ENCODE data around the gene HSPA5. TPM values are rescaled to one million over a fixed set of nuclear protein-coding genes. Genes with fewer than 3 reads are reported as not detected.

HSPA5 gene
- total and polyA plus RNA-seq, 2 experiments from 2014 or later, result 259 to 265 TPM

DNA sequence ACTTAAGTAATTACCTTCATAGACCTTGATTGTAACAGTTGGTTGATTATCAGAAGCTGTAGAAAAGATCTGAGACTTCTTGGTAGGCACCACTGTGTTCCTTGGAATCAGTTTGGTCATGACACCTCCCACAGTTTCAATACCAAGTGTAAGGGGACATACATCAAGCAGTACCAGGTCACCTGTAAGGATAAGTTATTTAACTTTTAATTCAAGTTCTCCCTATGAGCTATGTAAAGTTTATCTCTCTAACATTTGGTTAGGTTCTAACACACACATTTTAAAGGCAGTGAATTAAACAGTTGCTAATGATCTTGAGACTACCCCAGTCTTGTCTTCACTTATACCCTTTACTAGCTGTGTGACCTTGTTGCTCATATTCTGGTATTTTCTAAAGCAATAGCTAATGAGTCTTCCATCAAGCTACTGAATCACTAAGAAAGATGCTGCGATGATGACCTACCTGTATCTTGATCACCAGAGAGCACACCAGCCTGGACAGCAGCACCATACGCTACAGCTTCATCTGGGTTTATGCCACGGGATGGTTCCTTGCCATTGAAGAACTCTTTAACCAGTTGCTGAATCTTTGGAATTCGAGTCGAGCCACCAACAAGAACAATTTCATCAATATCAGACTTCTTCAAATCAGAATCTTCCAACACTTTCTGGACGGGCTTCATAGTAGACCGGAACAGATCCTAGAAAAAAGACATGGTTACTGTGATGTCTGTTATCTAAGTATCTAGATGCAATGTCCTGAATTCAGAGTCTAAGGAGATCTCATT, 2.8 kb downstream of the HSPA5 start:
- no peaks in the 10 kb centered on the region for H3K27me3 ChIP-seq (ENCODE audit: insufficient read depth)
- H3K9me3 Mint-ChIP-seq, result peaks cover 4% of the 10 kb centered on the region; the same call in 2 of the 3 replicates
- H3K27ac ChIP-seq (ENCODE audit: low read depth), result peak overlapping the region; percentile 56; the same call in 1 of the 2 replicates
- peaks cover 49% of the 10 kb centered on the region for H4K20me1 ChIP-seq (replicated peaks; ENCODE audit: insufficient read depth)
- no peak overlapping the region for H2AFZ ChIP-seq
- no peaks in the 10 kb centered on the region for H3K9me2 ChIP-seq (ENCODE audit: insufficient read depth)
- peak overlapping the region; percentile 84 for H3K4me2 ChIP-seq
- no peak for ATAC-seq
- peak overlapping the region; percentile 91 for H3K4me3 Mint-ChIP-seq
- TF ChIP-seq, protein P1, sequence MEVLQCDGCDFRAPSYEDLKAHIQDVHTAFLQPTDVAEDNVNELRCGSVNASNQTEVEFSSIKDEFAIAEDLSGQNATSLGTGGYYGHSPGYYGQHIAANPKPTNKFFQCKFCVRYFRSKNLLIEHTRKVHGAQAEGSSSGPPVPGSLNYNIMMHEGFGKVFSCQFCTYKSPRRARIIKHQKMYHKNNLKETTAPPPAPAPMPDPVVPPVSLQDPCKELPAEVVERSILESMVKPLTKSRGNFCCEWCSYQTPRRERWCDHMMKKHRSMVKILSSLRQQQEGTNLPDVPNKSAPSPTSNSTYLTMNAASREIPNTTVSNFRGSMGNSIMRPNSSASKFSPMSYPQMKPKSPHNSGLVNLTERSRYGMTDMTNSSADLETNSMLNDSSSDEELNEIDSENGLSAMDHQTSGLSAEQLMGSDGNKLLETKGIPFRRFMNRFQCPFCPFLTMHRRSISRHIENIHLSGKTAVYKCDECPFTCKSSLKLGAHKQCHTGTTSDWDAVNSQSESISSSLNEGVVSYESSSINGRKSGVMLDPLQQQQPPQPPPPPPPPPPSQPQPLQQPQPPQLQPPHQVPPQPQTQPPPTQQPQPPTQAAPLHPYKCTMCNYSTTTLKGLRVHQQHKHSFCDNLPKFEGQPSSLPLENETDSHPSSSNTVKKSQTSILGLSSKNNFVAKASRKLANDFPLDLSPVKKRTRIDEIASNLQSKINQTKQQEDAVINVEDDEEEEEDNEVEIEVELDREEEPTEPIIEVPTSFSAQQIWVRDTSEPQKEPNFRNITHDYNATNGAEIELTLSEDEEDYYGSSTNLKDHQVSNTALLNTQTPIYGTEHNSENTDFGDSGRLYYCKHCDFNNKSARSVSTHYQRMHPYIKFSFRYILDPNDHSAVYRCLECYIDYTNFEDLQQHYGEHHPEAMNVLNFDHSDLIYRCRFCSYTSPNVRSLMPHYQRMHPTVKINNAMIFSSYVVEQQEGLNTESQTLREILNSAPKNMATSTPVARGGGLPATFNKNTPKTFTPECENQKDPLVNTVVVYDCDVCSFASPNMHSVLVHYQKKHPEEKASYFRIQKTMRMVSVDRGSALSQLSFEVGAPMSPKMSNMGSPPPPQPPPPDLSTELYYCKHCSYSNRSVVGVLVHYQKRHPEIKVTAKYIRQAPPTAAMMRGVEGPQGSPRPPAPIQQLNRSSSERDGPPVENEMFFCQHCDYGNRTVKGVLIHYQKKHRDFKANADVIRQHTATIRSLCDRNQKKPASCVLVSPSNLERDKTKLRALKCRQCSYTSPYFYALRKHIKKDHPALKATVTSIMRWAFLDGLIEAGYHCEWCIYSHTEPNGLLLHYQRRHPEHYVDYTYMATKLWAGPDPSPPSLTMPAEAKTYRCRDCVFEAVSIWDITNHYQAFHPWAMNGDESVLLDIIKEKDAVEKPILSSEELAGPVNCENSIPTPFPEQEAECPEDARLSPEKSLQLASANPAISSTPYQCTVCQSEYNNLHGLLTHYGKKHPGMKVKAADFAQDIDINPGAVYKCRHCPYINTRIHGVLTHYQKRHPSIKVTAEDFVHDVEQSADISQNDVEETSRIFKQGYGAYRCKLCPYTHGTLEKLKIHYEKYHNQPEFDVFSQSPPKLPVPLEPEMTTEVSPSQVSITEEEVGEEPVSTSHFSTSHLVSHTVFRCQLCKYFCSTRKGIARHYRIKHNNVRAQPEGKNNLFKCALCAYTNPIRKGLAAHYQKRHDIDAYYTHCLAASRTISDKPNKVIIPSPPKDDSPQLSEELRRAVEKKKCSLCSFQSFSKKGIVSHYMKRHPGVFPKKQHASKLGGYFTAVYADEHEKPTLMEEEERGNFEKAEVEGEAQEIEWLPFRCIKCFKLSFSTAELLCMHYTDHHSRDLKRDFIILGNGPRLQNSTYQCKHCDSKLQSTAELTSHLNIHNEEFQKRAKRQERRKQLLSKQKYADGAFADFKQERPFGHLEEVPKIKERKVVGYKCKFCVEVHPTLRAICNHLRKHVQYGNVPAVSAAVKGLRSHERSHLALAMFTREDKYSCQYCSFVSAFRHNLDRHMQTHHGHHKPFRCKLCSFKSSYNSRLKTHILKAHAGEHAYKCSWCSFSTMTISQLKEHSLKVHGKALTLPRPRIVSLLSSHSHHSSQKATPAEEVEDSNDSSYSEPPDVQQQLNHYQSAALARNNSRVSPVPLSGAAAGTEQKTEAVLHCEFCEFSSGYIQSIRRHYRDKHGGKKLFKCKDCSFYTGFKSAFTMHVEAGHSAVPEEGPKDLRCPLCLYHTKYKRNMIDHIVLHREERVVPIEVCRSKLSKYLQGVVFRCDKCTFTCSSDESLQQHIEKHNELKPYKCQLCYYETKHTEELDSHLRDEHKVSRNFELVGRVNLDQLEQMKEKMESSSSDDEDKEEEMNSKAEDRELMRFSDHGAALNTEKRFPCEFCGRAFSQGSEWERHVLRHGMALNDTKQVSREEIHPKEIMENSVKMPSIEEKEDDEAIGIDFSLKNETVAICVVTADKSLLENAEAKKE (CRISPR knock-in tag; IDR thresholded peaks at IDR 0.05), result no peak
- TF ChIP-seq, protein P2, sequence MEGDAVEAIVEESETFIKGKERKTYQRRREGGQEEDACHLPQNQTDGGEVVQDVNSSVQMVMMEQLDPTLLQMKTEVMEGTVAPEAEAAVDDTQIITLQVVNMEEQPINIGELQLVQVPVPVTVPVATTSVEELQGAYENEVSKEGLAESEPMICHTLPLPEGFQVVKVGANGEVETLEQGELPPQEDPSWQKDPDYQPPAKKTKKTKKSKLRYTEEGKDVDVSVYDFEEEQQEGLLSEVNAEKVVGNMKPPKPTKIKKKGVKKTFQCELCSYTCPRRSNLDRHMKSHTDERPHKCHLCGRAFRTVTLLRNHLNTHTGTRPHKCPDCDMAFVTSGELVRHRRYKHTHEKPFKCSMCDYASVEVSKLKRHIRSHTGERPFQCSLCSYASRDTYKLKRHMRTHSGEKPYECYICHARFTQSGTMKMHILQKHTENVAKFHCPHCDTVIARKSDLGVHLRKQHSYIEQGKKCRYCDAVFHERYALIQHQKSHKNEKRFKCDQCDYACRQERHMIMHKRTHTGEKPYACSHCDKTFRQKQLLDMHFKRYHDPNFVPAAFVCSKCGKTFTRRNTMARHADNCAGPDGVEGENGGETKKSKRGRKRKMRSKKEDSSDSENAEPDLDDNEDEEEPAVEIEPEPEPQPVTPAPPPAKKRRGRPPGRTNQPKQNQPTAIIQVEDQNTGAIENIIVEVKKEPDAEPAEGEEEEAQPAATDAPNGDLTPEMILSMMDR (conservative IDR thresholded peaks at IDR 0.05; ENCODE audit: low read depth in 2 of 2), result no peak
- TF ChIP-seq NANOG (IDR thresholded peaks at IDR 0.05; ENCODE audit: borderline replicate concordance) (no peak), ZNF114 (CRISPR knock-in tag; IDR thresholded peaks at IDR 0.05) (no peak), POLR2AphosphoS5 (IDR thresholded peaks at IDR 0.05; ENCODE audit: low read depth) (no peak), JUNB (IDR thresholded peaks at IDR 0.05; ENCODE audit: unreplicated experiment) (no peak), EZH2 (IDR thresholded peaks at IDR 0.05; ENCODE audit: low read depth, unreplicated experiment) (no peak), EZH2phosphoT487 (IDR thresholded peaks at IDR 0.05; ENCODE audit: unreplicated experiment) (no peak), CREB1 (CRISPR knock-in tag; IDR thresholded peaks at IDR 0.05; ENCODE audit: low read depth) (no peak), STAT1 (IDR thresholded peaks at IDR 0.05; ENCODE audit: unreplicated experiment) (no peak), ZNF331 (CRISPR knock-in tag; IDR thresholded peaks at IDR 0.05; ENCODE audit: low read depth) (no peak)
- TF ChIP-seq, protein P3, sequence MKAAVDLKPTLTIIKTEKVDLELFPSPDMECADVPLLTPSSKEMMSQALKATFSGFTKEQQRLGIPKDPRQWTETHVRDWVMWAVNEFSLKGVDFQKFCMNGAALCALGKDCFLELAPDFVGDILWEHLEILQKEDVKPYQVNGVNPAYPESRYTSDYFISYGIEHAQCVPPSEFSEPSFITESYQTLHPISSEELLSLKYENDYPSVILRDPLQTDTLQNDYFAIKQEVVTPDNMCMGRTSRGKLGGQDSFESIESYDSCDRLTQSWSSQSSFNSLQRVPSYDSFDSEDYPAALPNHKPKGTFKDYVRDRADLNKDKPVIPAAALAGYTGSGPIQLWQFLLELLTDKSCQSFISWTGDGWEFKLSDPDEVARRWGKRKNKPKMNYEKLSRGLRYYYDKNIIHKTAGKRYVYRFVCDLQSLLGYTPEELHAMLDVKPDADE (IDR thresholded peaks at IDR 0.05), result no peak
- TF ChIP-seq, protein P4, sequence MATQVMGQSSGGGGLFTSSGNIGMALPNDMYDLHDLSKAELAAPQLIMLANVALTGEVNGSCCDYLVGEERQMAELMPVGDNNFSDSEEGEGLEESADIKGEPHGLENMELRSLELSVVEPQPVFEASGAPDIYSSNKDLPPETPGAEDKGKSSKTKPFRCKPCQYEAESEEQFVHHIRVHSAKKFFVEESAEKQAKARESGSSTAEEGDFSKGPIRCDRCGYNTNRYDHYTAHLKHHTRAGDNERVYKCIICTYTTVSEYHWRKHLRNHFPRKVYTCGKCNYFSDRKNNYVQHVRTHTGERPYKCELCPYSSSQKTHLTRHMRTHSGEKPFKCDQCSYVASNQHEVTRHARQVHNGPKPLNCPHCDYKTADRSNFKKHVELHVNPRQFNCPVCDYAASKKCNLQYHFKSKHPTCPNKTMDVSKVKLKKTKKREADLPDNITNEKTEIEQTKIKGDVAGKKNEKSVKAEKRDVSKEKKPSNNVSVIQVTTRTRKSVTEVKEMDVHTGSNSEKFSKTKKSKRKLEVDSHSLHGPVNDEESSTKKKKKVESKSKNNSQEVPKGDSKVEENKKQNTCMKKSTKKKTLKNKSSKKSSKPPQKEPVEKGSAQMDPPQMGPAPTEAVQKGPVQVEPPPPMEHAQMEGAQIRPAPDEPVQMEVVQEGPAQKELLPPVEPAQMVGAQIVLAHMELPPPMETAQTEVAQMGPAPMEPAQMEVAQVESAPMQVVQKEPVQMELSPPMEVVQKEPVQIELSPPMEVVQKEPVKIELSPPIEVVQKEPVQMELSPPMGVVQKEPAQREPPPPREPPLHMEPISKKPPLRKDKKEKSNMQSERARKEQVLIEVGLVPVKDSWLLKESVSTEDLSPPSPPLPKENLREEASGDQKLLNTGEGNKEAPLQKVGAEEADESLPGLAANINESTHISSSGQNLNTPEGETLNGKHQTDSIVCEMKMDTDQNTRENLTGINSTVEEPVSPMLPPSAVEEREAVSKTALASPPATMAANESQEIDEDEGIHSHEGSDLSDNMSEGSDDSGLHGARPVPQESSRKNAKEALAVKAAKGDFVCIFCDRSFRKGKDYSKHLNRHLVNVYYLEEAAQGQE (IDR thresholded peaks at IDR 0.05; ENCODE audit: unreplicated experiment), result no peak
- H3K27me3 Mint-ChIP-seq (ENCODE audit: insufficient read depth, low read depth, poor library complexity), result peaks cover 17% of the 10 kb centered on the region
- peaks cover 17% of the 10 kb centered on the region; the same call in 1 of the 2 replicates for H3K4me1 ChIP-seq (ENCODE audit: insufficient read depth)
- H3K36me3 Mint-ChIP-seq (ENCODE audit: low read depth), result peaks cover 71% of the 10 kb centered on the region
- H3K27ac Mint-ChIP-seq, result no peak overlapping the region
- peaks cover 12% of the 10 kb centered on the region for H3K4me1 Mint-ChIP-seq
- peak overlapping the region; percentile 96 for H3K4me3 ChIP-seq
- H3F3A ChIP-seq (replicated peaks; ENCODE audit: low read depth), result peaks cover 48% of the 10 kb centered on the region
- DNase-seq (ENCODE audit: low spot score), result no peak
- peaks cover 49% of the 10 kb centered on the region for H3K79me2 ChIP-seq (replicated peaks; ENCODE audit: insufficient read depth)
- H3K36me3 ChIP-seq (ENCODE audit: insufficient read depth), result peaks cover 42% of the 10 kb centered on the region

Measured in GM23338 (cell line).